B cell (primary cell): ENCODE results near the gene CPNE4.

ENCODE experiments used
- CTCF ChIP-seq: fragments of 200-600 bp; IDR thresholded peaks from one replicate; pipeline ENCODE4 v1.8.0; 2022; ENCODE audit warnings: antibody characterized with exemption, mild to moderate bottlenecking
- EZH2 ChIP-seq: IDR thresholded peaks from 2 replicates; pipeline ENCODE4 v1.6.1; 2012; ENCODE audit warnings: borderline replicate concordance, low read depth, mild to moderate bottlenecking, moderate library complexity, low read length; ENCODE audit not compliant: insufficient read depth, poor library complexity, severe bottlenecking

GRCh38 chr3:132037056-132037455, 2.2 kb upstream of the CPNE4 start:
- no peak for TF ChIP-seq CTCF
- no peak for TF ChIP-seq EZH2
